Transverse colon (tissue), 4 donors: Measurements from ENCODE around the gene CTCF.

ENCODE experiments used
- CTCF ChIP-seq, 5 experiments: fragments of 200-600 bp in 3 of 5; fragments of 450-650 bp in 2 of 5; sonication (generic) in 3 of 5; IDR thresholded peaks; 1 replicate in 2 of 5; 2 replicates in 3 of 5; pipeline ENCODE4 v1.5.1; 2016 to 2017; ENCODE audit warnings: antibody characterized with exemption in 5 of 5, inconsistent platforms in 3 of 5, mild to moderate bottlenecking in 2 of 5, moderate library complexity in 1 of 5
- EP300 ChIP-seq: sonication (generic); formaldehyde crosslinking; IDR thresholded peaks from one replicate; pipeline ENCODE4 v1.6.1; 2017; ENCODE audit warnings: antibody characterized with exemption, low read depth
- POLR2A ChIP-seq: fragments of 450-650 bp; IDR thresholded peaks from one replicate; pipeline ENCODE4 v1.6.1; 2016; ENCODE audit warnings: antibody characterized with exemption, mild to moderate bottlenecking, moderate library complexity
- POLR2AphosphoS5 ChIP-seq, 3 donors: sonication (generic); formaldehyde crosslinking; IDR thresholded peaks; one replicate each; pipeline ENCODE4 v1.6.1; 2016; ENCODE audit warnings: antibody characterized with exemption in 3 of 3

DNA sequence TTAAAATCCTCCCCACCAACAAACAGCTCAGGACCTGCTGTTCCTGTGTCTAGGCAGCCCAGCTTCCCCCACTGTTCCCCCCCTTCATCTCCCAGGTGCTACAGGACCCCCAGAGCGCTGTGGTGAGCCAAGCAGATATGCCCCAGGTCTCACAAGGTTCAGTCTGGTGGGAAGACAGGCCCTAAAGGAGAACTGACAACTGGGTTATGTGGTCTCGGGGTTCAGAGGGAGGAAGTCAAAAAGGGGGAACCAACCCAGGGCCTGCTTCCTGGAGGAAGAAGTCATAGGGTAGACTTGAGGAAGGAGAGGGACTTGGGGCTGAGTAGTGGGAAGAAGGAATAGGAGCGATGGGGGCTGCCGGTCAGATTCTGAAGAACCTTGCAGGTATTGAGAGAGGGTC lies 31.1 kb upstream of the CTCF start:
- TF ChIP-seq CTCF (IDR thresholded peaks at IDR 0.05) (no peak), POLR2AphosphoS5 (IDR thresholded peaks at IDR 0.05) (no peak), EP300 (no peak), POLR2A (no peak)
